DMS79 treated with DMSO at 0.1 percent for 48 hours (cell line): ENCODE data around the gene RTP2.
A peak's percentile ranks its signal among the peaks of the same experiment; 100 is the strongest.

ENCODE experiments used
- DNase-seq: peaks from one replicate; lab custom pipeline; 2025; lab: John Stamatoyannopoulos, UW

RTP2 gene

GRCh38 chr3:187702507-187703033 is at the start of gene RTP2:
Gene RTP2, minus strand, starts transcription at chr3:187702557. Its CDS starts 429 bp downstream, at chr3:187702128.
- DNase-seq, result no peak

- peak; percentile 87 for DNase-seq
These were observed 48.3 kb upstream of the RTP2 start for GRCh38 chr3:187750513-187751123.

GRCh38 chr3:187750006-187750512 is 47.7 kb upstream of the RTP2 start:
- peak; percentile 98 for DNase-seq

GRCh38 chr3:187748050-187748481 is 45.7 kb upstream of the RTP2 start:
- DNase-seq, result peak; percentile 86

GRCh38 chr3:187747506-187747905 is 45.1 kb upstream of the RTP2 start:
- DNase-seq, result no peak

- peak; percentile 66 for DNase-seq
These were observed 44.3 kb upstream of the RTP2 start for GRCh38 chr3:187746442-187747281.

- DNase-seq, result no peak
These were observed 43.7 kb upstream of the RTP2 start for GRCh38 chr3:187746059-187746441.

- peak; percentile 97 for DNase-seq
These were observed 43.1 kb upstream of the RTP2 start, which contains the start of gene BCL6 for GRCh38 chr3:187745201-187746058. Gene BCL6, minus strand, starts transcription at chr3:187745468. Its CDS starts 11,775 bp downstream, at chr3:187733693.

- DNase-seq, result peak; percentile 56
These were observed 42.1 kb upstream of the RTP2 start for GRCh38 chr3:187744169-187745151.

GRCh38 chr3:187743195-187744141 is 41.1 kb upstream of the RTP2 start:
- DNase-seq, result peak; percentile 49

GRCh38 chr3:187742351-187743171 is 40.2 kb upstream of the RTP2 start:
- DNase-seq, result peak; percentile 77

GRCh38 chr3:187741403-187742350 is 39.3 kb upstream of the RTP2 start:
- DNase-seq, result peak; percentile 81

- DNase-seq, result peak; percentile 76
These were observed 38.4 kb upstream of the RTP2 start for GRCh38 chr3:187740421-187741399.

GRCh38 chr3:187739561-187740332 is 37.4 kb upstream of the RTP2 start:
- peak; percentile 80 for DNase-seq

- DNase-seq, result no peak
These were observed 36.8 kb upstream of the RTP2 start for GRCh38 chr3:187739094-187739560.
